ENCODE results near the gene RPL39L.
"Not testable (repeated sequence)": the region's sequence is repeated elsewhere in the genome, so short reads cannot be mapped to it uniquely, and the experiment has no call there.

Gene RPL39L

GRCh38 chr3:187181454-187182170 is 42.3 kb upstream of the RPL39L start:
- Histone ChIP-seq H4K20me1 (no peaks in the 10 kb centered on the region), H3K36me3 (no peaks in the 10 kb centered on the region), H3K27me3 (peaks cover 0 to 12% (median 0%) of the 10 kb centered on the region in 11 experiments; a peak in 3 of 22 replicates), H3K4me3 (no peak overlapping the region), H3K9me3 (replicated peaks in 1 of 11) (peaks cover 0 to 7% (median 0%) of the 10 kb centered on the region in 11 experiments; a peak in 2 of 22 replicates), H3K27ac (no peak overlapping the region), H3K4me2 (no peak overlapping the region), H3K9ac (no peak overlapping the region), H3K4me1 (peaks cover 14 to 28% (median 17%) of the 10 kb centered on the region in 10 experiments)
- no peak for TF ChIP-seq Cebpa-rat (IDR thresholded peaks at IDR 0.05)

GRCh38 chr3:187172929-187173328 is 33.6 kb upstream of the RPL39L start:
- peaks cover 0 to 5% (median 0%) of the 10 kb centered on the region in 10 experiments; a peak in 1 of 20 replicates for H3K4me1 ChIP-seq
- H3K4me3 ChIP-seq: no peak overlapping the region
- H4K20me1 ChIP-seq: no peaks in the 10 kb centered on the region
- no peak overlapping the region for H3K9ac ChIP-seq
- no peak overlapping the region for H3K4me2 ChIP-seq
- no peaks in the 10 kb centered on the region for H3K9me3 ChIP-seq (replicated peaks in 1 of 11)
- H3K36me3 ChIP-seq: no peaks in the 10 kb centered on the region
- no peaks in the 10 kb centered on the region for H3K27me3 ChIP-seq
- no peak overlapping the region for H3K27ac ChIP-seq
- TF ChIP-seq Cebpa-rat (IDR thresholded peaks at IDR 0.05): no peak

GRCh38 chr3:187170911-187171310 is 31.6 kb upstream of the RPL39L start:
- H3K36me3 ChIP-seq; H3K4me1 ChIP-seq; H3K27ac ChIP-seq; H3K9ac ChIP-seq; H3K9me3 ChIP-seq (replicated peaks in 1 of 11); H3K4me2 ChIP-seq; H3K27me3 ChIP-seq; H4K20me1 ChIP-seq; H3K4me3 ChIP-seq: not testable (repeated sequence)

- Histone ChIP-seq H4K20me1 (no peaks in the 10 kb centered on the region), H3K4me1 (peaks cover 0 to 5% (median 0%) of the 10 kb centered on the region in 10 experiments; a peak in 1 of 20 replicates), H3K9me3 (replicated peaks in 1 of 11) (no peaks in the 10 kb centered on the region), H3K27ac (no peak overlapping the region), H3K4me2 (no peak overlapping the region), H3K27me3 (no peaks in the 10 kb centered on the region), H3K36me3 (no peaks in the 10 kb centered on the region), H3K9ac (no peak overlapping the region), H3K4me3 (no peak overlapping the region)
- TF ChIP-seq Cebpa-rat (IDR thresholded peaks at IDR 0.05): no peak
Observed at GRCh38 chr3:187169231-187169960, 30.1 kb upstream of the RPL39L start.

- Histone ChIP-seq H3K36me3 (no peaks in the 10 kb centered on the region), H4K20me1 (no peaks in the 10 kb centered on the region), H3K27ac (no peak overlapping the region), H3K27me3 (no peaks in the 10 kb centered on the region), H3K4me2 (no peak overlapping the region), H3K4me3 (no peak overlapping the region), H3K4me1 (peaks cover 0 to 5% (median 0%) of the 10 kb centered on the region in 10 experiments; a peak in 1 of 20 replicates), H3K9me3 (replicated peaks in 1 of 11) (no peaks in the 10 kb centered on the region), H3K9ac (no peak overlapping the region)
- TF ChIP-seq Cebpa-rat (IDR thresholded peaks at IDR 0.05): no peak
Observed at GRCh38 chr3:187167777-187168176, 28.5 kb upstream of the RPL39L start.

GRCh38 chr3:187166750-187167149 is 27.5 kb upstream of the RPL39L start:
- Histone ChIP-seq H3K9me3 (replicated peaks in 1 of 11) (no peaks in the 10 kb centered on the region), H3K4me3 (no peak overlapping the region), H3K27me3 (no peaks in the 10 kb centered on the region), H4K20me1 (no peaks in the 10 kb centered on the region), H3K36me3 (no peaks in the 10 kb centered on the region), H3K4me1 (peaks cover 0 to 5% (median 0%) of the 10 kb centered on the region in 10 experiments; a peak in 1 of 20 replicates), H3K27ac (no peak overlapping the region), H3K4me2 (no peak overlapping the region), H3K9ac (no peak overlapping the region)
- TF ChIP-seq Cebpa-rat (IDR thresholded peaks at IDR 0.05): no peak

GRCh38 chr3:187165144-187165543 is 25.8 kb upstream of the RPL39L start:
- Histone ChIP-seq H3K4me3 (no peak overlapping the region), H4K20me1 (no peaks in the 10 kb centered on the region), H3K27ac (no peak overlapping the region), H3K4me1 (0 out of 20 replicates have a peak, but pooled peaks cover 0 to under 1% (median 0%) of the 10 kb centered on the region in 10 experiments), H3K27me3 (no peaks in the 10 kb centered on the region), H3K9me3 (replicated peaks in 1 of 11) (peaks cover 0 to 2% (median 0%) of the 10 kb centered on the region in 11 experiments; a peak in 4 of 22 replicates), H3K9ac (no peak overlapping the region), H3K4me2 (no peak overlapping the region), H3K36me3 (no peaks in the 10 kb centered on the region)
- no peak for TF ChIP-seq Cebpa-rat (IDR thresholded peaks at IDR 0.05)

- Histone ChIP-seq H3K4me3 (no peak overlapping the region), H3K27me3 (no peaks in the 10 kb centered on the region), H3K4me2 (no peak overlapping the region), H3K27ac (no peak overlapping the region), H4K20me1 (no peaks in the 10 kb centered on the region), H3K9me3 (replicated peaks in 1 of 11) (peaks cover 0 to 28% (median 9%) of the 10 kb centered on the region in 11 experiments; a peak in 12 of 22 replicates), H3K36me3 (no peaks in the 10 kb centered on the region), H3K9ac (no peak overlapping the region), H3K4me1 (no peaks in the 10 kb centered on the region)
- no peak for TF ChIP-seq Cebpa-rat (IDR thresholded peaks at IDR 0.05)
Observed at GRCh38 chr3:187162265-187162953, 23.1 kb upstream of the RPL39L start.

- Histone ChIP-seq H3K4me2 (no peak overlapping the region), H3K36me3 (no peaks in the 10 kb centered on the region), H3K27me3 (no peaks in the 10 kb centered on the region), H3K4me1 (no peaks in the 10 kb centered on the region), H3K9ac (no peak overlapping the region), H4K20me1 (no peaks in the 10 kb centered on the region), H3K27ac (no peak overlapping the region), H3K9me3 (replicated peaks in 1 of 11) (peaks cover 0 to 31% (median 9%) of the 10 kb centered on the region in 11 experiments; a peak in 12 of 22 replicates), H3K4me3 (no peak overlapping the region)
- TF ChIP-seq Cebpa-rat (IDR thresholded peaks at IDR 0.05): no peak
Observed at GRCh38 chr3:187161556-187161955, 22.3 kb upstream of the RPL39L start.

Data from BLaER1 treated with 17β-estradiol and CSF1 and Interleukin-3, amounts not matched to agents 10 nM and 100 nM (cell line).